HepG2 (cell line): ENCODE results near the gene COPE. TPM values are rescaled to one million over a fixed set of nuclear protein-coding genes. Genes with fewer than 3 reads are reported as not detected.
A peak's percentile ranks its signal among the peaks of the same experiment; 100 is the strongest.

ENCODE experiments used
- ASH2L ChIP-seq: fragments of 300-600, 200-600 bp; sonication (generic); IDR thresholded peaks from 2 replicates; pipeline ENCODE4 v1.7.0; 2017; ENCODE audit warnings: low read depth, mild to moderate bottlenecking, moderate library complexity, mixed read lengths, low read length; ENCODE audit not compliant: insufficient read length
- GATA4 ChIP-seq: sonication (generic); IDR thresholded peaks from 2 replicates; pipeline ENCODE4 v1.6.1; 2016; ENCODE audit warnings: antibody characterized with exemption, low read depth, borderline replicate concordance
- KDM3A ChIP-seq: IDR thresholded peaks from 2 replicates; pipeline ENCODE4 v1.6.1; 2018; ENCODE audit warnings: low read depth, missing compliant biosample characterization
- KDM5B ChIP-seq: sonication (generic); formaldehyde crosslinking; IDR thresholded peaks from 2 replicates; pipeline ENCODE4 v1.4.0; 2020; ENCODE audit warnings: missing genetic modification reagents, mild to moderate bottlenecking, borderline replicate concordance
- KLF12 ChIP-seq: sonication (generic); formaldehyde crosslinking; IDR thresholded peaks from 2 replicates; pipeline ENCODE4 v1.4.0; 2020; ENCODE audit warnings: missing genetic modification reagents, borderline replicate concordance
- NFIB ChIP-seq: sonication (generic); formaldehyde crosslinking; IDR thresholded peaks from 2 replicates; pipeline ENCODE4 v1.9.0; 2021; ENCODE audit warnings: missing genetic modification reagents, mild to moderate bottlenecking, borderline replicate concordance
- PHF8 ChIP-seq: sonication (generic); formaldehyde crosslinking; IDR thresholded peaks from 2 replicates; pipeline ENCODE4 v1.5.0; 2020; ENCODE audit warnings: missing genetic modification reagents
- RXRB ChIP-seq: IDR thresholded peaks from 2 replicates; pipeline ENCODE4 v1.6.1; 2016; ENCODE audit warnings: borderline replicate concordance, missing genetic modification reagents, missing compliant biosample characterization
- SOX6 ChIP-seq, 2 experiments: fragments of 450-650 bp in 1 of 2; sonication (generic) in 1 of 2; formaldehyde crosslinking in 1 of 2; IDR thresholded peaks; 2 replicates each; pipeline versions ENCODE4 v1.4.0 to v1.6.1; 2017 to 2020; ENCODE audit warnings: antibody characterized with exemption in 1 of 2, mild to moderate bottlenecking in 1 of 2, missing genetic modification reagents in 1 of 2
- STAG1 ChIP-seq: sonication (generic); formaldehyde crosslinking; IDR thresholded peaks from 2 replicates; pipeline ENCODE4 v1.4.0; 2020; ENCODE audit warnings: missing genetic modification reagents
- WIZ ChIP-seq: sonication (generic); formaldehyde crosslinking; IDR thresholded peaks from 2 replicates; pipeline ENCODE4 v1.5.1; 2020; ENCODE audit warnings: mild to moderate bottlenecking, missing genetic modification reagents
- ZNF260 ChIP-seq: sonication (generic); formaldehyde crosslinking; IDR thresholded peaks from 2 replicates; pipeline ENCODE4 v1.4.0; 2020; ENCODE audit warnings: missing genetic modification reagents, low read depth, mild to moderate bottlenecking, borderline replicate concordance
- ZNF354B ChIP-seq: sonication (generic); formaldehyde crosslinking; IDR thresholded peaks from 2 replicates; pipeline ENCODE4 v1.8.0; 2022; ENCODE audit warnings: mild to moderate bottlenecking, missing genetic modification reagents
- ZNF550 ChIP-seq: sonication (generic); formaldehyde crosslinking; IDR thresholded peaks from 2 replicates; pipeline ENCODE4 v1.4.0; 2020; ENCODE audit warnings: mild to moderate bottlenecking, missing genetic modification reagents, borderline replicate concordance
- ZNF678 ChIP-seq: sonication (generic); formaldehyde crosslinking; IDR thresholded peaks from 2 replicates; pipeline ENCODE4 v1.4.0; 2020; ENCODE audit warnings: mild to moderate bottlenecking, missing genetic modification reagents
- ZNF746 ChIP-seq: sonication (generic); formaldehyde crosslinking; IDR thresholded peaks from 2 replicates; pipeline ENCODE4 v1.8.0; 2022; ENCODE audit warnings: mild to moderate bottlenecking, missing genetic modification reagents
- ZSCAN30 ChIP-seq: sonication (generic); formaldehyde crosslinking; IDR thresholded peaks from 2 replicates; pipeline ENCODE4 v1.5.0; 2020; ENCODE audit warnings: mild to moderate bottlenecking, missing genetic modification reagents
- polyA plus RNA-seq, 8 experiments: library from polyadenylated mRNA; depleted of rRNA in 3 of 8; stranded (reverse) in 7 of 8; unstranded in 1 of 8; fragments of >200 nt; fragmentation: Illumina TruSeq in 4 of 8; extraction: Trizol in 4 of 8; gene quantifications; 2 replicates each; pipeline versions ENCODE4 v1.2.1 to v1.2.3, GENCODE V29; 2011 to 2016; ENCODE audit warnings: low read depth in 4 of 8, missing spikeins in 1 of 8, mixed read lengths in 1 of 8; ENCODE audit not compliant: insufficient read depth in 1 of 8
- total RNA-seq, 5 experiments: library from RNA; depleted of rRNA; stranded (reverse); fragments of >200 nt; fragmentation: Illumina TruSeq; extraction: Trizol; gene quantifications; 2 replicates each; pipeline ENCODE4 v1.2.3, GENCODE V29; 2016; ENCODE audit warnings: low read depth in 1 of 5
- TF ChIP-seq, protein P1 (sequence below): sonication (generic); formaldehyde crosslinking; IDR thresholded peaks from 2 replicates; pipeline ENCODE4 v1.4.0; 2020; ENCODE audit warnings: missing genetic modification reagents
- TF ChIP-seq, protein P2 (sequence below): sonication (generic); formaldehyde crosslinking; IDR thresholded peaks from 2 replicates; pipeline ENCODE4 v1.4.0; 2020; ENCODE audit warnings: mild to moderate bottlenecking, missing genetic modification reagents
- TF ChIP-seq, protein P3 (sequence below): sonication (generic); formaldehyde crosslinking; IDR thresholded peaks from 2 replicates; pipeline ENCODE4 v1.4.0; 2020; ENCODE audit warnings: missing genetic modification reagents, borderline replicate concordance
- TF ChIP-seq, protein P4 (sequence below): sonication (generic); formaldehyde crosslinking; IDR thresholded peaks from 2 replicates; pipeline ENCODE4 v1.5.0; 2020; ENCODE audit warnings: missing genetic modification reagents

COPE gene
- total and polyA plus RNA-seq, 2 of the 13 experiments (the other 11 are each of a cell fraction or from before 2014, with no cell fraction given), result 189 to 205 TPM

DNA sequence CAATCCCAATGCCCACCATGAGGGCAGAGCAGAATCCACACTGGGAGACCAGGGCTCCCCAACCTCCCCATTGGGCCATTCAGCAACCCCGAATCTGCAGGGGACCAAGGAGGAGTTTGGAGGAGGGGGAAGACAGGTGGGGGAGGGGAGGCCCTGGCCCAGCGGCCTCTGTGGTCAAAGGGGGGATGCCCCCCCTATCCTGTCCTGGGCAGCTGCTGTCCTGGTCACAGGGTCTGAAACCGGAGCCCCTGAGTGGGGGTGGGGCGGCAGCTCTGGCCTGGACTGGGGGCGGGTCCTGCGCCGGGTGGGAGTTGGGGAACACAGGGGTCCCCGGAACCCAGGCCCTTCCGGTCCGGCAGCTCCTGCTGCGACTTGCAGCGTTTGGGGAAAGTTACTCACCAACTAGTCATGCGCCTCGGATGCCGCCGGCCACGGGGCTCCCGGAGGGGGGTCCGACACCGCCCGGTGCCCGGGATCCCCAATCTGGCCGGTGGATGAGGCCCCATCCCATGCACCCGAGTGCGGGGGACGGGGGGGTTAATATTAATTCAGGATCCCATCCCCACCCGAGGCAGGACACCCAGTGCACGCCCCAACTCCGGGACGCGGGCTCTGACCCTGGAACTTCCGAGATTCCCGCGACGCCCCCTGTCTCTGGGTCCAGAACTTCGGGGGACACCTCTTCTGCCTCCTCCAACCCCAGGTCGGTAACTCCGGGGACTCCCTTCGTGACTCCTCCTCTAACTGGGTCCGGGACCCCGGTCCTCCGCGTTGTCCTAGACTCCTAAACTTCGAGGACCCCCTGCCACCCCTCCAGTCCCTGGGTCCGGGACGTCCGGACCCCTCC is 21.0 kb upstream of the COPE start (continued):
- TF ChIP-seq, protein P1, sequence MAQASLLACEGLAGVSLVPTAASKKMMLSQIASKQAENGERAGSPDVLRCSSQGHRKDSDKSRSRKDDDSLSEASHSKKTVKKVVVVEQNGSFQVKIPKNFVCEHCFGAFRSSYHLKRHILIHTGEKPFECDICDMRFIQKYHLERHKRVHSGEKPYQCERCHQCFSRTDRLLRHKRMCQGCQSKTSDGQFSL (CRISPR knock-in tag), result no peak
- TF ChIP-seq PHF8, result peak; percentile 45; the same call in 1 of the 2 replicates
- no peak for TF ChIP-seq ZNF260 (CRISPR knock-in tag)
- TF ChIP-seq, protein P2, sequence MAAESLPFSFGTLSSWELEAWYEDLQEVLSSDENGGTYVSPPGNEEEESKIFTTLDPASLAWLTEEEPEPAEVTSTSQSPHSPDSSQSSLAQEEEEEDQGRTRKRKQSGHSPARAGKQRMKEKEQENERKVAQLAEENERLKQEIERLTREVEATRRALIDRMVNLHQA, result no peak
- TF ChIP-seq ZNF746, result no peak
- 0 out of 2 replicates have a peak, but pooled peaks have one; percentile 18 for TF ChIP-seq KDM5B (CRISPR knock-in tag)
- peak; percentile 14; the same call in 1 of the 2 replicates for TF ChIP-seq RXRB (CRISPR knock-in tag)
- no peak for TF ChIP-seq ZSCAN30 (CRISPR knock-in tag)
- no peak for TF ChIP-seq GATA4
- TF ChIP-seq ZNF550 (CRISPR knock-in tag), result no peak
- TF ChIP-seq ZNF678 (CRISPR knock-in tag), result no peak
- no peak for TF ChIP-seq ZNF354B (CRISPR knock-in tag)
- TF ChIP-seq NFIB (CRISPR knock-in tag), result no peak
- TF ChIP-seq, protein P3, sequence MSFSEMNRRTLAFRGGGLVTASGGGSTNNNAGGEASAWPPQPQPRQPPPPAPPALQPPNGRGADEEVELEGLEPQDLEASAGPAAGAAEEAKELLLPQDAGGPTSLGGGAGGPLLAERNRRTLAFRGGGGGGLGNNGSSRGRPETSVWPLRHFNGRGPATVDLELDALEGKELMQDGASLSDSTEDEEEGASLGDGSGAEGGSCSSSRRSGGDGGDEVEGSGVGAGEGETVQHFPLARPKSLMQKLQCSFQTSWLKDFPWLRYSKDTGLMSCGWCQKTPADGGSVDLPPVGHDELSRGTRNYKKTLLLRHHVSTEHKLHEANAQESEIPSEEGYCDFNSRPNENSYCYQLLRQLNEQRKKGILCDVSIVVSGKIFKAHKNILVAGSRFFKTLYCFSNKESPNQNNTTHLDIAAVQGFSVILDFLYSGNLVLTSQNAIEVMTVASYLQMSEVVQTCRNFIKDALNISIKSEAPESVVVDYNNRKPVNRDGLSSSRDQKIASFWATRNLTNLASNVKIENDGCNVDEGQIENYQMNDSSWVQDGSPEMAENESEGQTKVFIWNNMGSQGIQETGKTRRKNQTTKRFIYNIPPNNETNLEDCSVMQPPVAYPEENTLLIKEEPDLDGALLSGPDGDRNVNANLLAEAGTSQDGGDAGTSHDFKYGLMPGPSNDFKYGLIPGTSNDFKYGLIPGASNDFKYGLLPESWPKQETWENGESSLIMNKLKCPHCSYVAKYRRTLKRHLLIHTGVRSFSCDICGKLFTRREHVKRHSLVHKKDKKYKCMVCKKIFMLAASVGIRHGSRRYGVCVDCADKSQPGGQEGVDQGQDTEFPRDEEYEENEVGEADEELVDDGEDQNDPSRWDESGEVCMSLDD (CRISPR knock-in tag), result peak; percentile 91; the same call in 1 of the 2 replicates
- no peak for TF ChIP-seq ASH2L
- no peak for TF ChIP-seq KDM3A (CRISPR knock-in tag)
- TF ChIP-seq, protein P4, sequence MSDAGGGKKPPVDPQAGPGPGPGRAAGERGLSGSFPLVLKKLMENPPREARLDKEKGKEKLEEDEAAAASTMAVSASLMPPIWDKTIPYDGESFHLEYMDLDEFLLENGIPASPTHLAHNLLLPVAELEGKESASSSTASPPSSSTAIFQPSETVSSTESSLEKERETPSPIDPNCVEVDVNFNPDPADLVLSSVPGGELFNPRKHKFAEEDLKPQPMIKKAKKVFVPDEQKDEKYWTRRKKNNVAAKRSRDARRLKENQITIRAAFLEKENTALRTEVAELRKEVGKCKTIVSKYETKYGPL, result no peak
- TF ChIP-seq SOX6 (IDR thresholded peaks at IDR 0.05), result no peak
- no peak for TF ChIP-seq SOX6 (CRISPR knock-in tag; IDR thresholded peaks at IDR 0.05)
- no peak for TF ChIP-seq STAG1
- TF ChIP-seq KLF12, result no peak
- no peak for TF ChIP-seq WIZ (CRISPR knock-in tag)
